Activated effector memory CD4-positive, alpha-beta T cell treated with anti-CD3 and anti-CD28 coated beads, Interleukin-2, amount 50 U/mL, for 16 hours (primary cell): Measurements from ENCODE around the gene CAMK1.

Experiments
- DNase-seq: peaks from one replicate; pipeline ENCODE4 v3.0.0-alpha.2; 2020

CAMK1 gene

GRCh38 chr3:9770276-9770812 lies 597 bp upstream of the CAMK1 start:
- no peak for DNase-seq

GRCh38 chr3:9769012-9769411 lies 735 bp downstream of the CAMK1 start:
- no peak for DNase-seq

GRCh38 chr3:9768141-9768775 lies 1.5 kb downstream of the CAMK1 start:
- DNase-seq: no peak

- no peak for DNase-seq
Observed at GRCh38 chr3:9767418-9767817, 2.3 kb downstream of the CAMK1 start.

- DNase-seq: no peak
Observed at GRCh38 chr3:9765865-9766264, 3.9 kb downstream of the CAMK1 start.

GRCh38 chr3:9762871-9763270 lies 6.9 kb downstream of the CAMK1 start:
- DNase-seq: no peak

GRCh38 chr3:9761919-9762318 lies 7.8 kb downstream of the CAMK1 start:
- no peak for DNase-seq

GRCh38 chr3:9760779-9761505 lies 8.8 kb downstream of the CAMK1 start:
- DNase-seq: no peak

GRCh38 chr3:9757427-9757826 lies 12.3 kb downstream of the CAMK1 start:
- DNase-seq: no peak

- DNase-seq: no peak
Observed at GRCh38 chr3:9754678-9755077, 15.1 kb downstream of the CAMK1 start.

GRCh38 chr3:9750556-9751411 lies 19.0 kb downstream of the CAMK1 start:
- no peak for DNase-seq

- DNase-seq: peak; percentile 98
Observed at GRCh38 chr3:9749645-9750555, 19.8 kb downstream of the CAMK1 start, which contains the start of gene OGG1. Gene OGG1, plus strand, starts transcription at chr3:9749952. Its CDS starts 335 bp downstream, at chr3:9750287.

GRCh38 chr3:9749296-9749644 lies 20.5 kb downstream of the CAMK1 start:
- no peak for DNase-seq

- no peak for DNase-seq
Observed at GRCh38 chr3:9748031-9748430, 21.7 kb downstream of the CAMK1 start.

GRCh38 chr3:9747267-9747666 lies 22.5 kb downstream of the CAMK1 start:
- DNase-seq: no peak

- no peak for DNase-seq
Observed at GRCh38 chr3:9746330-9746729, 23.4 kb downstream of the CAMK1 start.

- no peak for DNase-seq
Observed at GRCh38 chr3:9745521-9745920, 24.2 kb downstream of the CAMK1 start.

- no peak for DNase-seq
Observed at GRCh38 chr3:9744162-9744561, 25.6 kb downstream of the CAMK1 start.

- no peak for DNase-seq
Observed at GRCh38 chr3:9743548-9743947, 26.2 kb downstream of the CAMK1 start.

GRCh38 chr3:9742560-9742959 lies 27.2 kb downstream of the CAMK1 start:
- no peak for DNase-seq

- DNase-seq: no peak
Observed at GRCh38 chr3:9739181-9739580, 30.6 kb downstream of the CAMK1 start.

GRCh38 chr3:9736831-9737230 lies 32.9 kb downstream of the CAMK1 start:
- DNase-seq: no peak
